Neural progenitor cell (in vitro differentiated cells): ENCODE data around the gene WSCD2.

Experiments
- EZH2 ChIP-seq: fragments of 200-600 bp; sonication (generic); IDR thresholded peaks from 2 replicates; pipeline ENCODE4 v1.6.1; 2017; ENCODE audit warnings: antibody characterized with exemption, mild to moderate bottlenecking, moderate library complexity
- TF ChIP-seq, protein P1 (sequence below): fragments of 200-600 bp; sonication (generic); IDR thresholded peaks from 2 replicates; pipeline ENCODE4 v1.5.1; 2017; ENCODE audit warnings: antibody characterized with exemption, mild to moderate bottlenecking

DNA sequence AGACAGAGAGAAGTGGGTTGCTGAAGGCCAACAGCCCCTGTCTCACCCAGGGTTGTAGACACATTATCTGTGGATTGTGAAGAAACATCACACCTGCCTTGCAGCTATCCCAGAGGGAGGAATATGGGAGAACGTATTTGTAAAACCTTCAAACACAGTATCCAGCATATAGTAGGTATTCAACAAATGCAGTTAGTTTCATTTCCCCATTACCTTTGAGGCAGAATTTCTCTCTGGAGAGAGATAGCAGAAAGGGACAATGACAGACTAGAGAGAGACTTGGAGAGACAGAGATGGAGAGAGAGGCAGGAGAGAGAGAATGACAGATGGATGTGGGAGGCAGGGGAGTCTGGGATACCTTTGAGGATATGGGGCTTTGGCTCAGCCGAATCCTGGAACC, 62.0 kb downstream of the WSCD2 start:
- TF ChIP-seq EZH2: no peak
- TF ChIP-seq, protein P1, sequence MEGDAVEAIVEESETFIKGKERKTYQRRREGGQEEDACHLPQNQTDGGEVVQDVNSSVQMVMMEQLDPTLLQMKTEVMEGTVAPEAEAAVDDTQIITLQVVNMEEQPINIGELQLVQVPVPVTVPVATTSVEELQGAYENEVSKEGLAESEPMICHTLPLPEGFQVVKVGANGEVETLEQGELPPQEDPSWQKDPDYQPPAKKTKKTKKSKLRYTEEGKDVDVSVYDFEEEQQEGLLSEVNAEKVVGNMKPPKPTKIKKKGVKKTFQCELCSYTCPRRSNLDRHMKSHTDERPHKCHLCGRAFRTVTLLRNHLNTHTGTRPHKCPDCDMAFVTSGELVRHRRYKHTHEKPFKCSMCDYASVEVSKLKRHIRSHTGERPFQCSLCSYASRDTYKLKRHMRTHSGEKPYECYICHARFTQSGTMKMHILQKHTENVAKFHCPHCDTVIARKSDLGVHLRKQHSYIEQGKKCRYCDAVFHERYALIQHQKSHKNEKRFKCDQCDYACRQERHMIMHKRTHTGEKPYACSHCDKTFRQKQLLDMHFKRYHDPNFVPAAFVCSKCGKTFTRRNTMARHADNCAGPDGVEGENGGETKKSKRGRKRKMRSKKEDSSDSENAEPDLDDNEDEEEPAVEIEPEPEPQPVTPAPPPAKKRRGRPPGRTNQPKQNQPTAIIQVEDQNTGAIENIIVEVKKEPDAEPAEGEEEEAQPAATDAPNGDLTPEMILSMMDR: no peak
